ENCODE measurements around the gene ADARB2.

ADARB2 gene

DNA sequence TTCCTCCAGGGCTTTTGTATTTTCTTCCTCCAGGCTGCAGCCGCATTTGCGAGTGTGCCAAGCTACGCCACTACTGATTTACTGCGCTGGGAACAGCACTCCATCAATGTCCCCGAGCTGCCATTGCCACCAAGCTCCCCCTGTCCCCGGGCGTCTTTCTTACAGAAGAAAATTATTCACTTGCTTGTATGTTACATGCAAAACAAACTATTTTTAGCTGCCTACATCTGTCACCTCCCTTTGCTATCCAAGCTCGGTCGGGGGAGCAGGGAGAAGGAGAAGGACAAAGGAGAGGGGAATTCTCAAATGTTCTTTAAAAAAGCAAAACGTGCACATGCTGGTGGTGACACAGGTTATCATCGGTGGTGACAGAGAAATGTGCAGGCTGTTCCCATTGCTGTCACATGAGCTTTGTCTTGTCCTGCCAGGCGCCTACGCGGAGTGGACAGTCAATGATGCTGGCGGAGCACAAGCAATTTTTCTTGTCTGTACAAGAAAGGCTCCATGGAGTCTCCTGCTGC lies 93.1 kb downstream of the ADARB2 start:
- TF ChIP-seq SIN3A (IDR thresholded peaks at IDR 0.05; ENCODE audit: borderline replicate concordance, insufficient read depth, low read length) (no peak), TAF1 (IDR thresholded peaks at IDR 0.05; ENCODE audit: borderline replicate concordance, insufficient read depth, low read length) (no peak)

- TF ChIP-seq SIN3A (IDR thresholded peaks at IDR 0.05; ENCODE audit: borderline replicate concordance, insufficient read depth, low read length) = no peak
- TF ChIP-seq POLR2AphosphoS5 (IDR thresholded peaks at IDR 0.05; ENCODE audit: low read depth, low read length) = no peak
- no peak for TF ChIP-seq REST (IDR thresholded peaks at IDR 0.05; ENCODE audit: insufficient read depth in 1 of 2, low read depth in 2 of 2, low read length in 2 of 2)
- TF ChIP-seq TAF1 (IDR thresholded peaks at IDR 0.05; ENCODE audit: borderline replicate concordance, insufficient read depth, low read length) = no peak
- no peak for TF ChIP-seq FOXP2 (optimal IDR thresholded peaks at IDR 0.05; ENCODE audit: borderline replicate concordance, extremely low read depth, extremely low read length, insufficient read depth)
Observed at GRCh38 chr10:1643908-1644179, 93.5 kb downstream of the ADARB2 start.

DNA sequence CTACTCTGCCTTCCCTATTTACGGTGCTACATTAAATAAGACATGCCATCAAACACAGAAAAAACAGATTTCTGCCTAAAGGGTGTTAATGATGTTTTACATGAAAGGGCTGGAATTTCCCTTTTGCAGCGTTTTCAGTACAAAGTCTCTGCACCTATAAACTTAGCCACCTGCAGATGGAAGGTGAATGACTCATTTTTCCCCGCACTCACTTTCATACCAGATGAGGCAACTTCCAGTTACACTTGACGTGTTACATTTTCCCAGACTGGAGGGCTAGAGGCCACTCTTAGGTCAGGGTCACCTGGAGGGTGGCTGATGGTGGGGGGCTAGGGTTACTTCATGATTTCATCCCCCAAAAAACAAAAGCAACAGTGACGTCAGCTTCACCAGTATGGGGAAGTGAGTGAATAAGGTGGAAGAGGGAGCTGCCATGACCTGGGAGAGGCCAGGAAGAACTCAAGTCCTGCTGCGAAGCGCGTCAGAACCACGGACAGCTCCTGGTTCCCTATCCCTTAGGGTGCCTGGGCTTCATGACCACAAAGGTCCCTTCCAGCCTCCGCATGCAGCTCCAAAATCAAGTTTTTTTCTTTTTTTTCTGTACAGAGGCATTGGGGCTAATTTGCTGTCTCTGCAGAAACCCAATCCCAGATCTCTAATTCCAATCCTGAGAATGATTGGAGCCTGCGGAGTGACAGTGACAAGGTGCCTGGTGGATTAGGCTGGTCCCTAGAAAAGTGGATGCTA lies 94.0 kb downstream of the ADARB2 start:
- no peak for TF ChIP-seq FOXP2 (optimal IDR thresholded peaks at IDR 0.05; ENCODE audit: borderline replicate concordance, extremely low read depth, extremely low read length, insufficient read depth)
- peak; percentile 93 to 97 for TF ChIP-seq REST (IDR thresholded peaks at IDR 0.05; ENCODE audit: insufficient read depth in 1 of 2, low read depth in 2 of 2, low read length in 2 of 2)

- TF ChIP-seq FOXP2 (optimal IDR thresholded peaks at IDR 0.05; ENCODE audit: borderline replicate concordance, extremely low read depth, extremely low read length, insufficient read depth) (no peak), POLR2AphosphoS5 (IDR thresholded peaks at IDR 0.05; ENCODE audit: low read depth, low read length) (no peak), SIN3A (IDR thresholded peaks at IDR 0.05; ENCODE audit: borderline replicate concordance, insufficient read depth, low read length) (no peak), REST (IDR thresholded peaks at IDR 0.05; ENCODE audit: insufficient read depth in 1 of 2, low read depth in 2 of 2, low read length in 2 of 2) (no peak), TAF1 (IDR thresholded peaks at IDR 0.05; ENCODE audit: borderline replicate concordance, insufficient read depth, low read length) (no peak)
Observed at GRCh38 chr10:1642600-1643160, 94.6 kb downstream of the ADARB2 start.

DNA sequence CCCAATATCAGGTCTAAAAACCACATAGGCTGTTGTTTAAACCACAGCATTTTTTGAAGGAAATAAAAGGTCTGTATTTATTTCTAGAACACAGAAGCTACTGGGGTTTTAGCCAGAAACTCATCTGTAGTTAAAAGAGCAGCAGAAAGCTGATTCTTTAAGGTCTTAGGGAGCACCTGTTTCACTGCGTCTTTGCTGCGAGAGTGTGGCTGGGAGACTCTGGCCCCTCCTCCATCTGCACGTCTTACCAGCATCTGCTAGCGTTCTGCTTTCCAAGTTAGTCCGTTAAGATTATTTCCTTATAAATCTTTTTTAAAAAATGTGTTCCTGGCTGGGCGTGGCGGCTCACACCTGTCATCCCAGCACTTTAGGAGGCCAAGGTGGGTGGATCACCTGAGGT lies 95.9 kb downstream of the ADARB2 start:
- TF ChIP-seq SIN3A (IDR thresholded peaks at IDR 0.05; ENCODE audit: borderline replicate concordance, insufficient read depth, low read length) = no peak
- no peak for TF ChIP-seq FOXP2 (optimal IDR thresholded peaks at IDR 0.05; ENCODE audit: borderline replicate concordance, extremely low read depth, extremely low read length, insufficient read depth)
- no peak for TF ChIP-seq TAF1 (IDR thresholded peaks at IDR 0.05; ENCODE audit: borderline replicate concordance, insufficient read depth, low read length)
- TF ChIP-seq POLR2AphosphoS5 (IDR thresholded peaks at IDR 0.05; ENCODE audit: low read depth, low read length) = no peak
- no peak for TF ChIP-seq REST (IDR thresholded peaks at IDR 0.05; ENCODE audit: insufficient read depth in 1 of 2, low read depth in 2 of 2, low read length in 2 of 2)
